ENCODE data around the gene MAVS.
"Not testable (repeated sequence)": the region's sequence is repeated elsewhere in the genome, so short reads cannot be mapped to it uniquely, and the experiment has no call there.

Gene MAVS

GRCh38 chr20:3889489-3890397 lies 43.1 kb downstream of the MAVS start:
- DNase-seq: peak; percentile 52

DNA sequence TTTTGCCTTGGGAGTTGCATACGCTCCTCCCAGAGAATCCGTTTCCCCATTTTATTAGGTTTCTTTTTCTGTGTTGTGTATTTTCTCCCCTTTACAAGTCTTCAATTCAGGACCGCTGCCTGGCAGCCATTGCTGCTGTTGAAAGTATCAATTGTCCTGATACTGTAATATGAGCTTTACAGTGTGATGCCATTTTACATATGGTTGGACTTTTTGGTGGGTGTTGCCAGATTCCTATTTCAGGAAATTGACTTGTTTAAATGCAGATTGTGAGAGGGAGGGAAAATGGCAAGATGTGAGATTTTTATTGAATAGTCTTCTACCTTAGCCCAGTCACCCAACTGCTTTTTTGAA lies 43.7 kb downstream of the MAVS start:
- no peak for DNase-seq

DNA sequence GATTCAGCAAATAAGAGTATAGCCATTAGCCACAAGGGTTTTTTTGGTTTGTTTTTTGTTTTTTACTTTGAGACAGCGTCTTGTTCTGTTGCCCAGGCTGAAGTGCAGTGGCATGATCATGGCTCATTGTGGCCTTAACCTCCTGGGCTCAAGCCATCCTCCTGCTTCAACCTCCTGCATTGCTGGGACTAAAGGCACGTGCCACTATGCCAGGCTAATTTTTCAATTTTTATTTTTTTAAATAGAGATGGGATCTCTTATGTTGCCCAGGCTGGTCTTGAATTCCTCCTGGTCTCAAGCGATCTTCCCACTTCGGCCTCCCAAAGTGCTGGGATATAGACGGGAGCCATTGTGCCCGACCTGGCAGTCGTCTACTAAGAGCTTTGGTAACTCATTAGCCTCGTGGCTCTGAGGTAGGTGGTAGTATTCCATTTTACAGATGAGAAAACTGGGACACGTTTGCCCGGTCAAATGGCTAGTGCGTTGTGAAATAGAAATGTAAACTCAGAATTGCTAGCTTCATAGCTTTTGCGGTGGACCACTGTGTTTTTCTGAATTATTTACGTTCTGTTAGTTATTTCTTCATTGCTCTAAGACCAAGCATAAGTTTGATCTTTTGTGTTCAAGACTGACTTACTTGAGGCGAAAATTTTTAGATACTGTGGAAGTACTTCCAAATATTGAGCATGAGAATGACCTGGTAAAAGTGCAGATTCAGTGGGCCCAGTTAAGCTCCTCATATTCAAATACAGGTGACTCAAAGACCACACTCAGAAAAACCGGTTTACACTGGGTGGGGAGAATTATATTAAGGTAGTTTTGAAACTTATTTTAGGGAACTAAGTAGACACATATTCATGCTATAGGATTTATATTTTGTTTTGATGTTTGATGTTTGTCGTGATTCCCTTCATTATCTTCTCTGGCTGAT lies 44.6 kb downstream of the MAVS start:
- no peak for DNase-seq

- no peak for DNase-seq
Measured at GRCh38 chr20:3894796-3895195, 48.2 kb downstream of the MAVS start.

DNA sequence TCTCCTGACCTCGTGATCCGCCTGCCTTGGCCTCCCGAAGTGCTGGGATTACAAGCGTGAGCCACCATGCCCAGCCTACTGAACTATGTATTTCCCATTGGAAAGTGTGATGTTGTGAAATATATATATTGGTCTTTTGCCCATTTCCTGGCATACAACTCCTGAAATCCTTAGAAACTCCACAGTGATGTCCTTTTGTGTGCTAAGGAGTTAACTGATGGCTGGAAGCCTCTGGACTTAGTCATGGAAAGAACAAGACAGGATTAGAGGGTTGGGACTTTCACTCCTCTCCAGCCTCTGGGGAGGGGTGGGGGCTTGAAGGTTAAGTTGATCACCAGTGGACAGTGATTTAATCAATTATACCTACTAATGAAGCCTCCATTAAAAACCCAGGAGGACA lies 49.7 kb downstream of the MAVS start:
- no peak for DNase-seq

- no peak for DNase-seq
Measured at GRCh38 chr20:3896853-3897583, 50.4 kb downstream of the MAVS start.

- DNase-seq: not testable (repeated sequence)
Measured at GRCh38 chr20:3898181-3898580, 51.5 kb downstream of the MAVS start.

DNA sequence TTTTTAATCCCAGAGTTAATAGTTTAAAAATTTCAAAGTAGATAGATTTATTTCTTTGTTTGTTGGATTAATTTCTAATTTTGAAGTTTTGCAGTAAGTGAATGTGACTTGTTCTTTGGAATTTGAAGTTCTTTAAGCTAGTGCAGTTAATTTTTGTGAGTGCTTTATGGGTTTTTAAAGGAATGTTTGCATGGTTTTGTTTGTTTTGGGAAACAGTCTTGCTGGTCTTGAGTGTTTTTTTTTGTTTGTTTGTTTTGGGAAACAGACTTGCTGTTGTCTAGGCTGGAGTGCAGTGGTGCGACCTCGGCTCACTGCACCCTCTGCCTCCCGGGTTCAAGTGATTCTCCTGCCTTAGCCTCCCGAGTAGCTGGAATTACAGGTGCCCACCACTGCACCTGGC lies 52.0 kb downstream of the MAVS start:
- no peak for DNase-seq

DNA sequence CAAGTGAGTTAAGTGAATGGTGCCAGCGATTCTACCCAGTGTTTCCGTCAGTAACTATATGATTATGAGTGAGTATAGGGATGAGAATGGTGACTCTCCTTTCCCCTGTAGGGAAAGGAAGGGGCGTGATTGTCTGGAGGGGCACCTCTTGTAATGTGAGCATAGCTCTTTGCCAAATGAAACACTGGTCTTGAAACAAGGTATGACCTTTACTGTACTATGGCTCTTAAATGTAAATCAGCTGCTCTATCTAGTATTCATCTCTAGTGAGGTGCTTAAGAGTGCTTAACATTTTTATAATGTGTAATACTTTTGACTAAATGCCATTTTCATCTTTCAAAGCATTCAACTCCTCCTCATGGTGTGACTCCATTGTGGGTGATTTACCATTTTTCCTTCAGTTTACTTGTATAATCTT lies 53.6 kb downstream of the MAVS start:
- DNase-seq: no peak

DNA sequence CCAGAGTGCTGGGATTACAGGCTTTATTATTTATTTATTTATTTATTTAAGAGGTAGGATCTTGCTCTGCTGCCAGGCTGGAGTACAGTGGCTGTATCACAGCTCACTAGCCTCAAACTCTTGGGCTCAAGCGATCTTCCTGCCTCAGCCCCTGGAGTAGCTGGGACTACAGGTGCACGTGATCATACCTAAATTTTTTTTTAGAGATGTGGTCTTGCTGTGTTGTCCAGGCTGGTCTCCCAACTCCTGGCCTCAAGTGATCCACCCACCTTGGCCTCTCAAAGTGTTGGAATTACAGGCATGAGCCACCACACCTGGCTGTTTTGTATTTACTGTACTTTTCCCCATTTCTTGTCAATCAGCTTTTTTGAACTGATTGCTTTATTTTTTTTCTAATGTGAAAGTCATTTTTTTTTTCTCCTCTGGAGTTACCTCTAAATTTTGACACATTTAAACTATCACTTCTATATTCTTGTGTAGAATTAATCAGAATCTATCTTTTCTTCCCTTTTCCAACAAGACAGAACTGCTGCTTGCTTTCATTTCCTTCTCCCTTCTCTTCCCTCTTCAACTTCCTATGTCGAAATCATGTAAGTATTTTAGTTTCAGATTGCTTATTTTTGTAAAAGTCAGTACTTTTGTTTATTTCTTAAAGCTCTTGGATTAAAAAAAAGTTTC lies 54.5 kb downstream of the MAVS start:
- DNase-seq: no peak

DNA sequence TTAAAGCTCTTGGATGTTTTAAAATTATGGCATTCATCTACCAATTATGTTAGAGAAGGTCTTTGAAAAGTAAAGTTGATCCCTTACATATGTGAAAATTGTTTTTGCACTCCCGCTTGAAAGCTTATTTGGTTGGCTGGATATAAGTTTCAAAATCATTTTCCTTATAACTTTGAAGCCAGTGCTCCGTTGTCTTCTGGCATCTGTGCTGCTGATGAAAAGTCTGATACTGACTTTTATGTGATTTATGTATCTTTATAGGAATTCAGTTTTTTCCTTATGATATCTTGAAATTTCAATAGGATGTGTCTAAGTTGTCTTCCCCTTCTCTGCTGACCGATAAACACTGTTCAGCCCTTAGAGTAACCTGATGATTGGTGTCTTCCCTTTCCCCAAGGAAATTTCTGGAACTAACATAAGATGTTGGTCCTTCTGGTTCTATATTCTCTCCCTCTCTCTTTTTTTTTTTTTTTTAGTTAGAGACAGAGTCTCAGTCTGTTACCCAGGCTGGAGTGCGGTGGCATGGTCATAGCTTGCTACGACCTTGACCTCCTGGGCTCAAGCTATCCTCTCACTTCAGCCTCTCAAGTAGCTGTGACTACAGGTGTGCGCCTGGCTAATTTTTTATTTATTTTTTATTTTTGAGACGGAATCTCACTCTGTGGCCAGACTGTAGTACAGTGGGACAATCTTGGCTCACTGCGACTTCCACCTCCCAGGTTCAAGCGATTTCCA lies 55.2 kb downstream of the MAVS start:
- no peak for DNase-seq

- no peak for DNase-seq
Measured at GRCh38 chr20:3902446-3902845, 55.8 kb downstream of the MAVS start.

DNA sequence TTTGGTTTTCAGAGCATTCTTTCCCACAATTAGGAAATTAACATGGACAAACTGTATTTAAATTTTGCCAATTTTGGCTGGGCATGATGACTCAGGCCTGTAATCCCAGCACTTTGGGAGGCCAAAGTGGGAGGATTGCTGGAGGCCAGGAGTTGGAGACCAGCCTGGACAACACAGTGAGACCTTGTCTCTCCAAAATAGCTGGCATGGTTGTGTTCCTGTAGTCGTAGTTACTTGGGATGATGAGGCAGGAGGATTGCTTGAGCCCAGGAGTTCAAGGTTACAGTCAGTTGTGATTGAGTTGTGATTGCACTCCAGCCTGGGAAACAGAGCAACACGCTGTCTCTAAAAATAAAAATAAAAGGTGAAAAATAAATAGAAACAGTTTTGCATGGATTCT lies 57.6 kb downstream of the MAVS start:
- DNase-seq: no peak

DNA sequence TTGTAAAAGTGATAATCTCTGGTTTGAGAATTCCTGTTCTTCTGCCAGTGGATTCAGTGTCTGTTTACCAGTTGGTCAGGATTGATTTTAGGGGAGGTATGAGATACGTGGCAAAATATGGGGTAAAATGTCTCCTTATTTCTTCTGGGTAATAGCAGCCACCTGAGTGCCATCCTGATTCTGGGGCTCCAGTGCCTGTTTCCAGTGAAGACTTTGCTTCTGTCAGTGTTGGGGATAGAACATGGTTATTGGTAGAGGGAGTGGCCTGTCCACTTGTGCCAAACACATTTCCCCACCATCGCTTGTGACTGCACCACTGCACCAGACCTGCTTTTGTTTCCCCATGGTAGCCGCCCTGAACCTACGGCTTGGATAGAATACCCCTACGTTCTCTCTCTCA lies 58.2 kb downstream of the MAVS start:
- no peak for DNase-seq

GRCh38 chr20:3906744-3907721 lies 60.4 kb downstream of the MAVS start:
- DNase-seq: not testable (repeated sequence)

DNA sequence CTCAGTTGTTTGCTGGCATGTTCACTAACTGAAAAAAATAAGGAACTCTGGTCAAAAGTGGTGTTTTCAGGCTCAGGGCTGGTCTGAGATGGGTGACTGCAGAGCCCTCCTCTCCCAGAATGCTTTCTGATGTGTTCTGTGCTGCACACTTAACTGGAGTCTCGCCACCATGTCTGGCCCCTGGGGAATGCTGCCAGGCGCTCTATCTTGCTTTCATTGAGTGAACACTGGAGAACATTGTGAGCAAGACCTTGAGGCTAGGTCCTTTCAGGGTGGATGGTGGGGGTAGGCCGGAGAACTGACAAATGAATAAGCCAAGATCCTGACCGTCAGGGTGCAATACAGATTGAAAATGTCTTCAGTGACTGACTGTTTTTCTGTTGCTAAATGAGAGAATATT lies 62.0 kb downstream of the MAVS start:
- no peak for DNase-seq

GRCh38 chr20:3909952-3910366 lies 63.3 kb downstream of the MAVS start:
- DNase-seq: no peak

GRCh38 chr20:3910853-3911252 lies 64.2 kb downstream of the MAVS start:
- DNase-seq: no peak

DNA sequence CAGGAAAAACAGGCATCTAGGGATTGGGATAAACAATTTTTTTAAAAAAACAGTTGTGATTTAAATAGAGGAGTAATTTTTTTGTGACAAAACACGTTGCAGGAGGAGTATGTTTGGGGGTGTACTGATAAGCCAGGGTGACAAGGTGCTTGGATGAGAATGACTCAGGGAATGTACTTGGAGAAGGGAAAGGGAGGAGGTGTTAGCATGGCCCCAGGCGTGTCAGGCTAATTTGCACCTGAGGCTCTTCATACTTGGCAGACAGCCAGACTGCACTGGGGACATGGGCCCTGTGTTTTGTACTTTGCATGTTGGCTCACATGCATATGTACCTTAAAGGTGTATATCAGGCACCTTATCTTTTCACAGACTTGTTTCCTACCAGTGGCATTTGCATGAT lies 65.3 kb downstream of the MAVS start:
- DNase-seq: peak; percentile 51

- no peak for DNase-seq
Measured at GRCh38 chr20:3914446-3914845, 67.8 kb downstream of the MAVS start.

- DNase-seq: no peak
Measured at GRCh38 chr20:3915691-3916090, 69.1 kb downstream of the MAVS start.

Measured in RPMI8226 (cell line).